ENCODE results near the gene ZNF444.
"Not testable (repeated sequence)": the region's sequence is repeated elsewhere in the genome, so short reads cannot be mapped to it uniquely, and the experiment has no call there.

ZNF444 gene

DNA sequence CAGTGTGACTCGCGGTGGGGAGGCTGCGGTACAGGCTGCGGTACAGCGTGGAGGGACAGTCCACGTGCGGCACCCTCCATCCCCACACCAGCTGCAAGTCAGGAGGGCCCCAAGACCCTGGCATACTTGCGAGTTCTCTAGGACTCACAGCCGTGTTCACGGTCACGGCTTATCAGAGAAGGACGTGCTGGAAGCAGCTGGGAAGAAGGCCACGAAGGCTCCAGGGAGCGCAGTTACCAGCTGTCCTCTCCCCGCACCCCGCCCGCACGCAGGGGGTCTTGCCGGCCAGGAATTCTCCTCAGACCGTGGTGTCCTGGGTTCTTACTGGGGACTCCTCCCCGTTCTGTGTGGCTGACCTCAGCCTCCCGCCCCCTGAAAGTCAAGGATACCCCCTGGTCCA is 6.2 kb downstream of the ZNF444 start:
- DNase-seq (ENCODE audit: low read depth in 2 of 2), result no peak

- DNase-seq (ENCODE audit: low read depth in 2 of 2), result no peak
Observed at GRCh38 chr19:56148096-56148495, 7.0 kb downstream of the ZNF444 start.

GRCh38 chr19:56148955-56149655 is 8.0 kb downstream of the ZNF444 start:
- not testable (repeated sequence) for DNase-seq (ENCODE audit: low read depth in 2 of 2)

DNA sequence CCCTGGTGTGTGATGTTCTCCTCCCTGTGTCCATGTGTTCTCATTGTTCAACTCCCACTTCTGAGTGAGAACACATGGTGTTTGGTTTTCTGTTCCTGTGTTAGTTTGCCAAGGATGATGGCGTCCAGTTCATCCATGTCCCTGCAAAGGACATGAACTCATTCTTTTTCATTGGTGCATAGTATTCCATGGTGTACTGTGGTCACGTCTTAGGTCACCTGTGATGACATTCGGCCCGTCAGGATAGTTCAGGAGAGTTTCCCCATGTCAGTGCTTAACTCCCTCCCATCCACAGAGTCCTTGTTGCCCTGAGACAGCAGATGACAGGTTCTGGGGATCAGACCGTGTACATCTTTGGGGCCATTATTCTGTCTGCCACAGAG is 8.6 kb downstream of the ZNF444 start:
- no peak for DNase-seq (ENCODE audit: low read depth in 2 of 2)

DNA sequence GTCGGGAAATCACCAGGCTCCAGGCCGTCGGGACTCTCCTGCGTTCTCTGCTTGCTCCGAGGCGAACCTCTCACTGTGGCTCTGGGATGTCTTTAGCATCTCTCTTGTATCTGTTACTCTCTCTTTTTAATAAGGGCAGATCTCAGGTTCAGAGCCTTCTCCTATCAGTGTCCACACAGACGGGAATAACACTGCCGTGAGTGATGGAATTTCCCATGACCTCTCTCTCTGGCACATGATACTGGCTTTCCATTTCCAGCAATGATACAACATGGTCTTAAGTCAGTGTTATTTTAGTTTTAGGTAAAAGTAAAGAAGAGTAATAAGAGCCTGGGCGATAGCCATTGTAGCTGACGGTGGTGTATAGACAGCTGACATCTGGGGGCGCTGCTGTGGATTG is 9.3 kb downstream of the ZNF444 start:
- no peak for DNase-seq (ENCODE audit: low read depth in 2 of 2)

- DNase-seq (ENCODE audit: low read depth in 2 of 2), result no peak
Observed at GRCh38 chr19:56152644-56153043, 11.6 kb downstream of the ZNF444 start.

DNA sequence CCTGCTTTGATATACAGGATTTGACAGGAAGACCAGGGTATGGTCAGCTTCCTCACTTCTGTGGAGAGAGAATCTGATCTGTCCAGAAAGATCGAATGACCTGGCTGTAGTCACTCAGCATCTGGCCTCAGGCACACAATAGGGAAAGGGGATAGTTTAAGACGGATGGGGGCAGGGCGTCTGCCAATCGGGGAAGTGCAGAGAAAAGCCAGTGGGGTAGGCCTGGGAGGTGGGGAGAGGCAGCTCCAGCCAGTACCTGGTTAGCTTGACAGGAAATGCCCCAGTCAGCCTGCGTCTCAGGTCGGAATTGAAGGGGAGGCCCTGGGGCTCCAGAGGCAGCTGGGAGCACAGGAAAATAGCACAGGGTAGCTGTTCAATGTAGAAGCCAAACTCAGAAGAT is 12.4 kb downstream of the ZNF444 start:
- DNase-seq (ENCODE audit: low read depth in 2 of 2), result no peak

DNA sequence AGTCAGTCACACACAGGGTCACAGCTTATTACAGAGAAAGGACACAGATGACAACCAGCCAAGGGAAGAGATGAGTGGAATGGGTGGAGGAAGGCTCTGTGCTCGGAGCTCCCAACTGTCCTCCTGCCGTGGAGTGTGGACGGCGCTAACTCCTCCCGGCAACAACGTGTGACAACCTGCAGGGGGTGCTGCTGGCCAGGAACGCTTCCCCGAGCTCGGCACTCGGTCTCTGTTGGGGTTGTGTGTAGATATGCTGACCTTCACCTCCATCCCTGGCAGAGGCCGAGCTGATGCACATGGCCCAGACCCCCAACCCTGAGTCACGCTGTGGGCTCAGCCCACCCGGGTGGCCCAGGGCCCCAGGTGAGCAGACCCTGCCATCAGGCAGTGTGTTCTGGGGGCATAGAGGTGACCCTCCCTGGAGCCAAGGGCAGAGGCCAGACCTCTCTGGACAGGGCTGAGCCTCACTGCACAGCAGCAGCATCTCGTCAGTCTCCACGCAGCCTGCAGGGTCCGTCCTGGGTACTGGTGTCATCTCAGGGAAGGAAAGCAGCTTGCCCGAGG is 14.1 kb downstream of the ZNF444 start:
- no peak for DNase-seq (ENCODE audit: low read depth in 2 of 2)

DNA sequence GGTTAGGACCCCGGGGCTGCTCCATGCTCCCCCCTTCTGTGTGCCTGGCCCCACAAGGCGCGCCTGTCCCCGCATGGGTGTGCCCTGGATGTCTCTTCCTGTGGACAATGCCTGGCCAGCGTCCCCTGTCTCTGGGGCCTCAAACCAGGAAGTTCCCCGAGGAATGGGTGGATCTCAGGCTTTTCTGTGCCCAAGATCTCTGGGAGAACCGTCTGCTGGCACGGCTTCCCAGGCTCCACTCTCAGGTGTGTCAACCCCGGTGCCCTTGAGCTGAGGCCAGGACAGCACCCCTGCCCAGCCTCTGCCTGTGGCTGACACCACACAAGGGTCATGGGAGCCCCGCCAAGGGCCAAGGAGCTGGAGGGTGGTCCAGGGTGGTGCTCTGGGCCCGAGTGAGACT is 15.7 kb downstream of the ZNF444 start:
- DNase-seq (ENCODE audit: low read depth in 2 of 2), result no peak

- DNase-seq (ENCODE audit: low read depth in 2 of 2), result no peak
Observed at GRCh38 chr19:56158170-56158757, 17.2 kb downstream of the ZNF444 start.

DNA sequence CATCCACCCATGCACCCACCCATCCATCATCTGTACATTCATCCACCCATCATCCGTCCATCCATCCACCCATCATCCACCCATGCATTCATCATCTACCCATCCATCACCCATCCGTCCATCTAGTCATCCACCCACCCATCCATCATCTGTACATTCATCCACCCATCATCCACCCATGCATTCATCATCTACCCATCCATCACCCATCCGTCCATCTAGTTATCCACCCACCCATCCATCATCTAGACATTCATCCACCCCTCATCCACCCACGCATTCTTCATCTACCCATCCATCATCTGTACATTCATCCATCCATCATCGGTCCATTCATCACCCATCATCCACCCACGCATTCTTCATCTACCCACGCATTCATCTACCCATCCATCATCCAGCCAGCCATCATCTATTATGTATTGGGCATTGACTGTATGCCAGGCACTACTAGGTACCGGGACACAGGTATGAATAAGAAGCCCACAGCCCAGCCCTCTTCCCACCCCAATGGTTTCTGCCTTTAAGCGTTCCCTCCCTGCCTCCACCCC is 18.0 kb downstream of the ZNF444 start:
- no peak for DNase-seq (ENCODE audit: low read depth in 2 of 2)

DNA sequence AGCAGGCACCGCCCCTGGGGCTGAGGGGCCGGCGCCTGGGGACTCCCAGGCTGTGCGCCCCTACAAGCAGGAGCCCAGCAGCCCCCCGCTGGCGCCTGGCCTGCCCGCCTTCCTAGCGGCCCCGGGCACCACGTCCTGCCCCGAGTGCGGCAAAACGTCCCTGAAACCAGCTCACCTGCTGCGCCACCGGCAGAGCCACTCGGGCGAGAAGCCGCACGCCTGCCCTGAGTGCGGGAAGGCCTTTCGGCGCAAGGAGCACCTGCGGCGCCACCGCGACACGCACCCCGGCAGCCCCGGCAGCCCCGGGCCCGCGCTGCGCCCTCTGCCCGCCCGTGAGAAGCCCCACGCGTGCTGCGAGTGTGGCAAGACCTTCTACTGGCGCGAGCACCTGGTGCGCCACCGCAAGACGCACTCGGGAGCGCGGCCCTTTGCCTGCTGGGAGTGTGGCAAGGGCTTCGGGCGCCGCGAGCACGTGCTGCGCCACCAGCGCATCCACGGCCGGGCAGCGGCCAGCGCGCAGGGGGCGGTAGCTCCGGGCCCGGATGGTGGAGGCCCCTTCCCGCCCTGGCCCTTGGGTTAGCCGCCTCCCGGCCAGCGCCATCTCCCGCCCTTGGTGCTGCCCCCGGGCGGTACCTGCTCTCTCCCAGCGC is 18.7 kb downstream of the ZNF444 start:
- no peak for DNase-seq (ENCODE audit: low read depth in 2 of 2)

DNA sequence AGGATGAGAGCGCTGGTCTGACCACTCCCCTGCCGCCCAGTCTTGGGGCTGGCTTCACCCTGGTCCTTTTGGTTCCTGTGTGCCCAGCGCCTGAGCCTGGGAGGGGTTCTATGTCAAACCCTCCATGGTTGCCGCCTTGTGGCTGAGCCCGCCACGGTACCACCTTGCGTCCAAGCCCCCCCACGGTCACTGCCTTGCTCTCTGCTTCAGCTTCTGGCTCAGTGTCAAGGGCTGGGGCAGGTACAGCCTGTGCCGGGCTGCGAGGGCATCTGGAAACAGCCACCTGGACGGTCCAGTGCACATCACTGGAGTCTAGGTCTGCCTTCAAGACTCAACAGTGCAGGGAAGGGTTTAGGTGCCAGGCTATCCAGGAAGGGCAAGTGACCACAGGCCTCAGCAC is 20.4 kb downstream of the ZNF444 start:
- DNase-seq (ENCODE audit: low read depth in 2 of 2), result no peak

GRCh38 chr19:56162258-56162657 is 21.2 kb downstream of the ZNF444 start:
- DNase-seq (ENCODE audit: low read depth in 2 of 2), result no peak

DNA sequence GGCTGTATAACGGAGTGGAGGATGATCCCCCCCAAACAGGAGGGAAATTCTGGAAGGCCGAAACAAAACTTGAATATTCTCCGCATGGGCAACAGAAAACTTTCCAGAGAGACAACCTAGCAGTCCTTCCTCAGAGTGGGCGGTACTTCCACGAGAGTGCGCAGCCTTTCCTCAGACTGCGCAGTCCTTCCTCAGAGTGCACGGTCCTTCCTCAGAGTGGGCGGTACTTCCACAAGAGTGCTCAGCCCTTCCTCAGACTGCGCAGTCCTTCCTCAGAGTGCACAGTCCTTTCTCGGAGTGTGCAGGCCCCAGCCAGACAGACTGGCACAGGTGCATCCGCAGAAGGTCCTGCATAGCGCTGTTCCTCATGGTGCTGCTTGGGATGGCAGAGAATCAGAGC is 22.0 kb downstream of the ZNF444 start:
- no peak for DNase-seq (ENCODE audit: low read depth in 2 of 2)

GRCh38 chr19:56167064-56167578 is 26.0 kb downstream of the ZNF444 start:
- no peak for DNase-seq (ENCODE audit: low read depth in 2 of 2)

DNA sequence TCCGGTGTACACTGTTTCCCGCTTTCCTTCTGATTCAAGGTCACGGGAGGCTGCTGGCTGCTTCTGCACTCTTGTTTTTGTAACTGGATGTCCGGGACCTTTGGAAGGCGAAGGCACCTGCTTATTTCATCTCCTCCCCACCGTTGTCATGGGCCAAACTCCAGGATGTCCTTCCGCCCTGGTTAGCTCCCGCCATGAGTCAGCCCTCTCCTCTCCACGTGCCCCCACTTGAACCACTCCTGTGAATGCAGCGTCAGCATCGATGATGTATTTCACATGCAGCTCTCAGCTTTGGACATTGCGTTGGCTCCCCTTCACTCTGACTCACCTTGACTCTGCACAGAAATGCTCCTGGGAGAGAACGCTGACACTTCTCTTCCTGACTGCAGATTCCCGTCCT is 29.2 kb downstream of the ZNF444 start:
- DNase-seq (ENCODE audit: low read depth in 2 of 2), result no peak

DNA sequence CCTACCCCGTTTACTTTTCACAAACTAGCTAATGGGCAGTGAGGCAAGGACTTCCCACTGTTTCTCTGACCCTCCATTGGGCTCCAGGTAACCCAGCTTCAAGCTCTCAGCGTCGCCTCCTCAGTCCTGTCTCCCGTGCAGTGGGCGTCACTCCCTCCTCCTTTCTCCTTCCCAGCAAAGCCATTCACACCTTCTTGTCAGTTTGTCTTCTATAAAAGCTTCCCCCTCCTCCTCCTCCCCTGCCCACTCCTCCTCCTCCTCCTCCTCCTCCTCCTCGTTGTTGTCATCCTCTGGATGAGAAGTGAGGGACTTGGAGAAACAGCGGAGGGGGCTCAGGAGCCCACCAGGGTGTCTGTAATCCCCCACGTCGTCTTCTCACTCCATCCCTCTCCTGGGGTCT is 33.0 kb downstream of the ZNF444 start:
- no peak for DNase-seq (ENCODE audit: low read depth in 2 of 2)

DNA sequence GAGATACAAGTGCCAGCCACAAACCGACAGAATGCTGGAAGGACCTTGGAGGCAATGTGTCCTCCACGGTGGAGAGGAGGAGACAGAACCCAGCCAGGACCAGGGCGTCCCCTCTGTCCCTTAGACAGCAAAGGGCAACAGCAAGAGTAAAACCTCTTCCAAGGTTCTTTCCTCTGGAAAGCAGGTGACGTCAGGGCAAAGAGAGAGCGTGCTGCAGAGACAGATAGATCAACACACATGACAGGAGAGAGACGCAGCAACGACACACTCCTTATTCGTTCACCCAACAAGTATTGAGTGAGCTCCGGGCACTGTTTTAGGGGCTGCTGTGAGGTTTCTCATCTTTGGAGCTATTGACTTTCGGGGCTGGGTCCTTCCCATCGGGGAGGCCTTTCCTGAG is 33.5 kb downstream of the ZNF444 start:
- DNase-seq (ENCODE audit: low read depth in 2 of 2), result no peak

DNA sequence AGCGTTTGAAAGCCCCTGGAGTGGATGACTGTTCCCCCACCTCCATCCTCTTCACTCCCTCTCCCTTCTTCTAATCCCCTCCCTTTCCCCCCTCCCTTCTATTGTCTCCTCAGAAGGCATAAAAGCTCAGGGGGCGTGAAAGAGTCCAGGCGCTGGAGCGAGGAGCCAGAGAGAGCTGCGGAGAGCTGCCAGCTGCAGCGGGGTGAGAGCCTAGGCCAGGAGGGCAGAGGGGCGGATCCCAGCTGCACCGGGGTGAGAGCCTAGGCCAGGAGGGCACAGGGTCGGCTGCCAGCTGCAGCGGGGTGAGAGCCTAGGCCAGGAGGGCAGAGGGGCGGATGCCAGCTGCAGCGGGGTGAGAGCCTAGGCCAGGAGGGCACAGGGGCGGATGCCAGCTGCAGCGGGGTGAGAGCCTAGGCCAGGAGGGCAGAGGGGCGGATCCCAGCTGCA is 34.8 kb downstream of the ZNF444 start, which contains the start of gene GALP:
GALP (plus strand) TSS at position 148 of the 447 bp plus-strand sequence. CDS start 1,101 bp downstream, outside the sequence.
- DNase-seq (ENCODE audit: low read depth in 2 of 2), result not testable (repeated sequence)

DNA sequence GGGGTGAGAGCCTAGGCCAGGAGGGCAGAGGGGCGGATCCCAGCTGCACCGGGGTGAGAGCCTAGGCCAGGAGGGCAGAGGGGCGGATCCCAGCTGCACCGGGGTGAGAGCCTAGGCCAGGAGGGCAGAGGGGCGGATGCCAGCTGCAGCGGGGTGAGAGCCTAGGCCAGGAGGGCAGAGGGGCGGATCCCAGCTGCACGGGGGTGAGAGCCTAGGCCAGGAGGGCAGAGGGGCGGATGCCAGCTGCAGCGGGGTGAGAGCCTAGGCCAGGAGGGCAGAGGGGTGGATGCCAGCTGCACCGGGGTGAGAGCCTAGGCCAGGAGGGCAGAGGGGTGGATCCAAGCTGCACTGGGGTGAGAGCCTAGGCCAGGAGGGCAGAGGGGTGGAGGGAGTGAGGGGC is 35.2 kb downstream of the ZNF444 start:
- DNase-seq (ENCODE audit: low read depth in 2 of 2), result not testable (repeated sequence)

GRCh38 chr19:56176881-56177280 is 35.8 kb downstream of the ZNF444 start:
- DNase-seq (ENCODE audit: low read depth in 2 of 2), result no peak

All from stimulated activated CD8-positive, alpha-beta memory T cell treated with anti-CD3 and anti-CD28 coated beads, Interleukin-7, amount 100 ng/mL, for 4 hours (primary cell).